Measurements from ENCODE around the gene LRCH1.
"Not testable (repeated sequence)": the region's sequence is repeated elsewhere in the genome, so short reads cannot be mapped to it uniquely, and the experiment has no call there.

The LRCH1 gene

DNA sequence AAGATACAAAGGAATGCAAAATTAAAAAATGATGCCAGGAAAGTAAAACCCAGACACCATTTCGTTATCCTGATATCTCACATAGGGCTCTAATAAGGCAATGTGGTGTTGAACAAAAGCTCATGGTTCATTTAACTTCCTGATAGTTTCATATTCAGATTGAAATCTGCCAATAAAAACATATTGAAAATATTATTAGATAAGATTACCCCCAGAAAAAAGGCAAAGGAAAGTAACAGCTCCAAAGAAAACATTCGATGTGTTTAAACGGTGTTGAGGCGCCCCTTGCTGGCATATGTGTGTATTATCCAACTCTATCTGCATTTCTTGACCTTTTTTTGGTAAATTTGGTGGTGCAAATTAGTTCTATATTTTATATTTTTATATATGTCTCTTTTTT lies 168.1 kb downstream of the LRCH1 start:
- peak; percentile 32 for DNase-seq

DNA sequence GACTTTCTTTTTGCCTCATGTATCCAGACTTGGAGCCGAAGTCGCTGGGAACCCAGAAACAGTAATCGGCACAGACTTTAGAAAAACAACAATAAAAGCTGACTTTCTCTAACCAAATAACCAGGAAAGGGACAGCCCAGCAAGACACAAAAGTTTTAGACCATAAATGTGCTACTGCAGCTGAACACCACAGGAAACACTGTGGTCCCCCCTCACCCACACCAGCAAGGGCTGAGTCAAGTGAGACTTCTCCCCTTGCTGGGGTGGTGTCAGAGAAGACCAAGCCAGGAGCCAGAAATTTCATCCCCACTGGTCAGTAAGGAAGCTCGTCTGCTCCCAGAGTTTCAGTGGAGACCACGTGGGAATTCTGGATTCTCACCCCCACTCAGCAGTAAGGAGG lies 173.4 kb downstream of the LRCH1 start:
- no peak for DNase-seq

GRCh38 chr13:46728777-46729176 lies 175.8 kb downstream of the LRCH1 start:
- no peak for DNase-seq

- DNase-seq, result no peak
Observed at GRCh38 chr13:46731535-46731934, 178.6 kb downstream of the LRCH1 start.

DNA sequence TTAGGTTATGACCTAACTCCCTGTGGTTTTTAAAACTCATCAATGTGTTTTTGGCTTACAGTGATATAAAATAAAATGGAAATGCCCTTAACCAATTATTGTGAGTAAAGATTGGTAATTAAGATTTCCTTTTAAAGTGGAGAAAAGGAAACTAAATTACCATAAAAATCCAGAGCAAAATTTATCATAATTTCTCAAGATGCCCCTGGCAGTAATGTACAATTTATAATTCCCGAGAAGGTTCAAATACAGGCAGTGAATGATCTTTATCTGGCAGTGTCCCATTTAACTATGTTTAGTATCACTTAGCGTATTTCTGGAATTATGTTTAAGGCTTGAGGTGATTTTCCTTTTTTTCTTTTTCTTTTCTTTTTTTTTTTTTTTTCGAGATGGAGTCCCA lies 182.5 kb downstream of the LRCH1 start:
- DNase-seq, result no peak

DNA sequence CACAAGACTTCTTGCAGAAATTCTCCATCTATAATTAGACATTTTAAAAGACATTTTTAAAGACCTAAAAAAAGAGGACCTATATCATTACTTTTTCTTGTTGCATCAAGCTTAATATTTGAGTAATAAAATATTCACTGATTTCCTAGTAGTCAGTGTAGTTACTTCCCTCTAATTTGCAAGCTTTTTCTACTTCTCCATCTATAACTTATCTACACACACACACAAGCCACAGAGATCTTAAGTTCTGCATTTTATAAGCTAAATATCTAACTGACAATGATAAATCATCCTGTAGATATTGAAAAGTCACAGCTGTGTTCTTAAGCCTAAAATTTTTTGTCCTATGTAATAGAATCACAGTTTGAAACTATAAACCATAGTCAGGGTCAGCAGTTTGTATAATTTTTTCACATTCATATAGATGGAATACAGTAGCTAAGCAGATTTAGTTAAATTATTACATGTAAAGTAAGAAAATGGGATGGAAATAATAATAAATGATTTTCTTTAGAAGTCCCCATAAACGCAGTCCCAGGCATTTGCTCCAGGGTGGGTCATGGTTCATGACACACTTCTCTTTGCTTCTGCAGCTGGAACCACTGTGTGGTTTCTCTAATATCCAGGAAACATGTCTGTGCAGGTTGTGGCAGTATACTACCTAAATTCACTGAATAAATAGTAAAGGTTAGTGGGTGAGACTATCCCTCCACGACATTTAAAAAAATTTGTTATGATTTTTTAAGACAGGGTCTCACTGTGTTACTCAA lies 183.8 kb downstream of the LRCH1 start:
- DNase-seq, result no peak

GRCh38 chr13:46738055-46738454 lies 185.1 kb downstream of the LRCH1 start:
- DNase-seq, result no peak

GRCh38 chr13:46738766-46739165 lies 185.8 kb downstream of the LRCH1 start:
- no peak for DNase-seq

DNA sequence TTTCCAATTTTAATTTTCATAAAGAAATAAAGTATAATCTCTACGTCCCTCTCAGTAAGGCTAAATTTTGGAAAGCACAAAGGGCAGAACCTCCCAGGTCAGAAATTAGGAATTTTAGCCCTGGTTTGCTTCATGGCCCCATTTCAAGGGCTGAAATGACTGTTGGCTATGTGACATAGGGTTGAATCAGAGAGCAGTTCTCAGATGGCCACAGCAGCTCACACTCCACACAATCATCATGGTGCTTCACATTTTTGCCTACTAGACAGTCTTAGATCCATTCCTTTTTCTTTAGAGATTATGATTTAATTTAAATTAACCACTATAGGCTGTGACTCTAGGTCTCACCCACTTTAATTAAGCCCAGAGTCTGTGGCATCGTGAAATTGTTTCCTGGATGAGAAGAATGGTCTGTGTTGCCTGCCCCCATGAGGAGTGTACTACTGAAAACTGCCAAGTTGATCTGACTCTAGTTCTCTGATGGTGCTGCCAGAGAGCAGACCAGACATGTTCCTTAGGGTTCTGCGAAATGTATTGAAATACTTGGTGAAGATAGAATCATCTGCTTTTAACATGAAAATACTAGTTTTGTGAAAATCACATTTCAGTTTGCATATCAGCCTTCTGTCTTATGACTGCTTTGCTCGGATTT lies 186.6 kb downstream of the LRCH1 start:
- no peak for DNase-seq

DNA sequence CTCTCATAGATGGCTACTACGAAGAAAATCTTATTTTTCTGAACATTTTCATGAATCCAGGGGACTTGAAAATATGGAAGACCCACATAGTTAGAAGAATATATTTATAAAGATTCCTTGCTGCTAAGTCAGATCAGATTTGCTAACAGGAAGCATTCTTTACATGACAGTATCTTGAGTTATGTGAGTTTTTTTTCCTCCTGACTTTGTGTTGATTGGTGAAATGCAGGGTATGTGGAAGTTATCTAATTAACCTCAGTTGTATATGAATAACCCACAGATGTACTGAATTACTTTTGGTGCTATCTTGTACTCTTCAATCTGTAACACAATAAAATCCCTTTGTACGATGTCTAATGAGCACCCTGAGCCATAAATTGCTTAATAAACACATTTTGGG lies 190.2 kb downstream of the LRCH1 start:
- no peak for DNase-seq

GRCh38 chr13:46745062-46745461 lies 192.1 kb downstream of the LRCH1 start:
- DNase-seq, result no peak

GRCh38 chr13:46745706-46746105 lies 192.7 kb downstream of the LRCH1 start:
- DNase-seq, result no peak

DNA sequence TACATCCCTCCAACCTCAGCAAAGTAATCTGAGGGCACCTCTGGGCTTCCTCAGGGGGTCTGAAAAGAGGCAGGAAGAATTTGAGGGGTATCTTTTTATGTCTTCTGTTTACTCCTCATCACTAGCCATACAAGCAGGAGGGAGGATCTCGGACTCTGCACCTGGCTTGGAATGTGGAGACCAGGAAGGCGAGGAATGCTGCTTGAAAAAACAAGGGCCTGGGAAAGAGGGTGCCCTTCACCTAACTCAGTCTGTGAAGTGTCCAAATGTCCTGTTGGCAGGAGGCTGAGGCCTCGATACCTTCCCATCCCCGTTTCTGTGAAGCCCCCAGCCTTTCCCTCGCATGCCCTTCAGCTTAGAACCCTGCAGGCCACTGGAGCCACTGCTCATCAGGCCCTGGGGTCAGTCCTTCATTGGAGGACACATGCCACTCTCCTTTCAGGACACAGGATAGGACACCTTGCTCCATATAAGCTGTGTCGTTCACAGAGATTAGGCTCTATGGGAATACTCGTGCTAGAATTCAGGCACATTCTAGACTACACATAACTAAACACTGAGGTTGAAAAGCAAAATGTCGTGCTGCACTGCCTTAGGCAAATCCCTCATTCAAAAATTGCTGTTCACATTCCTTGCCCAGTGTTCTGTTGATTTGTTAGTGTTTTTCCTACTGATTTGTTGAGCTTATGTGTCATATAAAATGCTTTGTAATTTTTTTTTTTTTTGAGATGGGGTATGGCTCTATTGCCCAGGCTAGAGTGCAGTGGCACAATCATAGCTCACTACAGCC lies 194.3 kb downstream of the LRCH1 start:
- no peak for DNase-seq

GRCh38 chr13:46748300-46748699 lies 195.3 kb downstream of the LRCH1 start:
- DNase-seq, result no peak

GRCh38 chr13:46749951-46750350 lies 197.0 kb downstream of the LRCH1 start:
- no peak for DNase-seq

DNA sequence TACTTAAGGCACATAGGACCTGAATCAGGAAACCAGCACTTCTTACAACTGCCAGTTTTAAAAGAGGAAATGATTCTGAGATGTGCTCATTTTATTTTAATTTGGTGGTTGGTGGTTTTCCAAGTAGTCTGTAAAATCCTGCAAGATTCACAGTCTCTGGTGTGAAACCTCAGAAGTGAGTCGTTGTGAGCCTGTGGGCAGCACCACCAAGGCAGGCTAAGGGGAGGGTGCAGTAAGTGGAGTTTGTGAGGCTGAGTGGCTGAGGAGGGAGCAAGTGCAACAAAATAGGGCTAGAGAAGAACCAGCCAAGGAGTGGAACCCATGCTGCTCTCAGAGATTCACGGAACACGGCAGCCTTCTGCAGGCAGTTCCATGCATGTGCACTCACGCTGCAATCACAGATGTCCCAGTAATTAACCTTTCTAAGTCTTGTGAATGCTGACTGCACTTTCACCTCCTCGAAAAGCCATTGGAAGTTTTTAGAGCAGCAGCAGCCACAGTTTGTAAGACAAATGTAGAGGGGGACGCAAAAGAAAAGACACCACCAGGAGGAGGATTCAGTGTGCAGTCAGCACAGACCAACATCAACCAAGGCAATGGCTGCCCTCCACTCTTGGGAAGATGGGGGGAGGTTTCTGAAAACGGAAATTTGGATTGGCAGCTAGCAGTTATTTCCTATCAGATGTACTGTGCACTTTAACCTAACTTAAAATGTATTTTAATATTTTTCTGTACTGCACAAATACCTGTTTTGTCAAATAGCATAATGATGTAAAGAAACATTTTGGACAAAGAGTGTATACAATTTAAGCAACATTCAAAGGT lies 199.1 kb downstream of the LRCH1 start:
- peak; percentile 57 for DNase-seq

GRCh38 chr13:46753137-46753536 lies 200.2 kb downstream of the LRCH1 start:
- no peak for DNase-seq

GRCh38 chr13:46753917-46754316 lies 200.9 kb downstream of the LRCH1 start:
- no peak for DNase-seq

GRCh38 chr13:46754812-46755211 lies 201.8 kb downstream of the LRCH1 start:
- no peak for DNase-seq

GRCh38 chr13:46755508-46755907 lies 202.5 kb downstream of the LRCH1 start:
- not testable (repeated sequence) for DNase-seq

DNA sequence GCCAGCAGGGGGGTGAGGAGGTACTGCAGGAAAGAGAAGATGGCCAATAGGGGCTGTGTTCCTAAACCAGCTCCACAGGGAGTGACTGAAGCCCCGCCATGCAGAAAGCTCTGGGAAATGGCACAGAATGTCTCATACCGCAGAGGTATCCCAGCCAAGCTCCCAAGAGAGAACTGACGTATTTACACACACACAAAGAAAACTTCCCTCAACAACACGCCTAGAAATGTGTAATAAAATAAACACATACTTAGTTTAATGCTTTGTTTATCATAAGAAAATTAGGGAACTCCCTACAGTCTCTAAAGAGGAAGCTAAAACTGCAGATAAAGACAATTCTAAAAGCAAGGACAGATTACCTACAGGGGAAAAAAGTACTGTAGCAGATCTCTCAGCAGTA lies 204.0 kb downstream of the LRCH1 start:
- no peak for DNase-seq

DNA sequence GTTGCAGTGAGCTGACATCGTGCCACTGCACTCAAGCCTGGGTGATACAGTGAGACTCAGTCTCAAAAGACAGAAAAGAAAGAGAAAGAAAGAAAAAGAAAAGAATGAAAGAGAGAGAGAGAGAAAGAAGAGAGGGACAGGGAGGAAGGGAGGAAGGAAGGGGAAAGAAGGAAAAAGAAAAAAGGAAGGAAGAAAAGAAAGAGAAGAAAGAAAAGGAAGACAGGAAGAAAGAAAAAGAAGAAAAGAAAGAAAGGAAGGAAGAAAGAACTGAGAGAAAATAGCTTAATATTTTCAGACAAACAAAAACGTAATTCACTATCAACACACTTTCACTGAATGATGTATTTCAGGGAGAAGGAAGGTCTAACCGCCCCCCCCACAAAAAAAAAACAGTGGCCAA lies 204.7 kb downstream of the LRCH1 start:
- DNase-seq, result no peak

- DNase-seq, result no peak
Observed at GRCh38 chr13:46759846-46760245, 206.9 kb downstream of the LRCH1 start.
